B cell (primary cell): ENCODE measurements around the gene ICOSLG. TPM values are rescaled to one million over a fixed set of nuclear protein-coding genes. Genes with fewer than 3 reads are reported as not detected.
"Not testable (repeated sequence)": the region's sequence is repeated elsewhere in the genome, so short reads cannot be mapped to it uniquely, and the experiment has no call there.

ENCODE experiments used
- ATAC-seq: fragments of 200-7000 bp; cut with Tn5 transposase; one replicate; pipeline ENCODE4 v1.10.0; 2021; ENCODE audit warnings: low read depth, mild to moderate bottlenecking, moderate number of reproducible peaks, moderate library complexity
- CTCF ChIA-PET: fragments of 350-600 bp; sonication (Branson Sonifier 250); formaldehyde crosslinking; loops from one replicate; lab custom pipeline; 2021; ENCODE audit warnings: antibody characterized with exemption, inconsistent platforms; lab: Charles Lee
- POLR2A ChIA-PET: fragments of 350-600 bp; sonication (Branson Sonifier 250); formaldehyde crosslinking; loops from one replicate; lab custom pipeline; 2021; ENCODE audit warnings: antibody characterized with exemption; lab: Charles Lee
- DNase-seq: peaks from one replicate; pipeline ENCODE4 v3.0.0; 2013
- H2AFZ ChIP-seq: 2 replicates; pipeline ENCODE4 v1.6.1; 2012; ENCODE audit warnings: mild to moderate bottlenecking, low read depth, low read length; ENCODE audit not compliant: insufficient read depth, poor library complexity, severe bottlenecking
- H3K27ac ChIP-seq, 2 donors: 1 replicate in 1 of 2; 2 replicates in 1 of 2; pipeline ENCODE4 v1.5.1; 2012 to 2013; ENCODE audit warnings: low read length in 2 of 2, mild to moderate bottlenecking in 2 of 2, moderate library complexity in 1 of 2
- H3K27me3 ChIP-seq, 4 experiments: fragments of 200-600 bp in 1 of 4; sonication (generic) in 1 of 4; replicated peaks in 1 of 4; 1 replicate in 2 of 4; 2 replicates in 2 of 4; pipeline versions ENCODE4 v1.6.1 to v1.7.0; 2013 to 2016; ENCODE audit warnings: low read length in 3 of 4, mild to moderate bottlenecking in 2 of 4, mixed read lengths in 1 of 4, moderate library complexity in 1 of 4; ENCODE audit not compliant: insufficient read depth in 4 of 4, control insufficient read depth in 3 of 4; ENCODE audit errors: control extremely low read depth in 1 of 4
- H3K36me3 ChIP-seq, 2 experiments: replicated peaks in 1 of 2; 1 replicate in 1 of 2; 2 replicates in 1 of 2; pipeline versions ENCODE4 v1.6.1 to v1.7.1; 2013; ENCODE audit warnings: low read length in 1 of 2; ENCODE audit not compliant: insufficient read depth in 2 of 2, control insufficient read depth in 1 of 2; ENCODE audit errors: control extremely low read depth in 1 of 2, extremely low read depth in 1 of 2
- H3K4me1 ChIP-seq, 2 donors: fragments of 200-600 bp in 1 of 2; sonication (generic) in 1 of 2; 1 replicate in 1 of 2; 2 replicates in 1 of 2; pipeline versions ENCODE4 v1.5.1 to v1.6.1; 2013 to 2017; ENCODE audit warnings: low read length in 2 of 2; ENCODE audit not compliant: control insufficient read depth in 2 of 2, insufficient read depth in 2 of 2
- H3K4me2 ChIP-seq: replicated peaks from 2 replicates; pipeline ENCODE3; 2012; ENCODE audit warnings: mild to moderate bottlenecking, low read depth, low read length; ENCODE audit not compliant: poor library complexity, severe bottlenecking
- H3K4me3 ChIP-seq, 5 experiments: fragments of 200-600 bp in 1 of 5; sonication (generic) in 1 of 5; 1 replicate in 3 of 5; 2 replicates in 2 of 5; pipeline versions ENCODE4 v1.5.1 to v1.7.0; 2011 to 2016; ENCODE audit warnings: low read length in 4 of 5, mild to moderate bottlenecking in 4 of 5, low read depth in 2 of 5, control low read depth in 1 of 5, moderate library complexity in 1 of 5; ENCODE audit not compliant: insufficient read depth in 1 of 5; ENCODE audit errors: control extremely low read depth in 1 of 5, extremely low read depth in 1 of 5
- H3K79me2 ChIP-seq: fragments of 200-600 bp; sonication (generic); one replicate; pipeline ENCODE4 v1.6.0; 2016; ENCODE audit warnings: low read length; ENCODE audit not compliant: control insufficient read depth, insufficient read depth
- H3K9ac ChIP-seq: fragments of 200-600 bp; sonication (generic); 2 replicates; pipeline ENCODE4 v1.6.1; 2017; ENCODE audit warnings: mild to moderate bottlenecking, low read length, moderate library complexity
- H3K9me3 ChIP-seq, 3 donors: one replicate each; pipeline versions ENCODE4 v1.6.1 to v1.7.1; 2013; ENCODE audit warnings: low read length in 2 of 3; ENCODE audit not compliant: control insufficient read depth in 2 of 3, insufficient read depth in 1 of 3; ENCODE audit errors: control extremely low read depth in 1 of 3
- H4K20me1 ChIP-seq: 2 replicates; pipeline ENCODE4 v1.6.0; 2012; ENCODE audit warnings: mild to moderate bottlenecking, low read length; ENCODE audit not compliant: insufficient read depth, control insufficient read depth, poor library complexity, severe bottlenecking
- H3K27ac Mint-ChIP-seq: one replicate; pipeline ENCODE4 v1.8.0; 2021; ENCODE audit warnings: mixed read lengths
- H3K27me3 Mint-ChIP-seq: one replicate; pipeline ENCODE4 v1.8.0; 2021; ENCODE audit warnings: mixed read lengths
- H3K4me1 Mint-ChIP-seq: one replicate; pipeline ENCODE4 v1.8.0; 2021; ENCODE audit warnings: mixed read lengths
- H3K4me3 Mint-ChIP-seq: one replicate; pipeline ENCODE4 v1.8.0; 2021; ENCODE audit warnings: mixed read lengths
- H3K9me3 Mint-ChIP-seq: one replicate; pipeline ENCODE4 v1.8.0; 2022; ENCODE audit warnings: mixed read lengths; ENCODE audit not compliant: insufficient read depth
- WGBS: methylation state at CpG from one replicate; pipeline ENCODE4 v1.1.5; 2013; ENCODE audit warnings: missing lambda C conversion rate; ENCODE audit not compliant: insufficient coverage; 5-methylcytosine and 5-hydroxymethylcytosine counted together
- intact Hi-C: fragments of 100-400 bp; cut with micrococcal nuclease; formaldehyde crosslinking; loops from one replicate; pipeline ENCODE4 v1.10.0; 2022
- polyA plus RNA-seq: library from polyadenylated mRNA; depleted of rRNA; stranded (reverse); fragments of >200 nt; gene quantifications from 2 replicates; pipeline ENCODE4 v1.2.3, GENCODE V29; 2012
- total RNA-seq, 2 donors: library from RNA; stranded (reverse); fragments of 120-200 nt in 1 of 2; gene quantifications; 1 replicate in 1 of 2; 2 replicates in 1 of 2; pipeline versions ENCODE4 v1.2.3 to v1.2.4, GENCODE V29; 2013 to 2022

ICOSLG gene
- total and polyA plus RNA-seq, 2 donors (not counting 1 experiment from before 2014, with no cell fraction given), result 40.2 to 124 TPM

DNA sequence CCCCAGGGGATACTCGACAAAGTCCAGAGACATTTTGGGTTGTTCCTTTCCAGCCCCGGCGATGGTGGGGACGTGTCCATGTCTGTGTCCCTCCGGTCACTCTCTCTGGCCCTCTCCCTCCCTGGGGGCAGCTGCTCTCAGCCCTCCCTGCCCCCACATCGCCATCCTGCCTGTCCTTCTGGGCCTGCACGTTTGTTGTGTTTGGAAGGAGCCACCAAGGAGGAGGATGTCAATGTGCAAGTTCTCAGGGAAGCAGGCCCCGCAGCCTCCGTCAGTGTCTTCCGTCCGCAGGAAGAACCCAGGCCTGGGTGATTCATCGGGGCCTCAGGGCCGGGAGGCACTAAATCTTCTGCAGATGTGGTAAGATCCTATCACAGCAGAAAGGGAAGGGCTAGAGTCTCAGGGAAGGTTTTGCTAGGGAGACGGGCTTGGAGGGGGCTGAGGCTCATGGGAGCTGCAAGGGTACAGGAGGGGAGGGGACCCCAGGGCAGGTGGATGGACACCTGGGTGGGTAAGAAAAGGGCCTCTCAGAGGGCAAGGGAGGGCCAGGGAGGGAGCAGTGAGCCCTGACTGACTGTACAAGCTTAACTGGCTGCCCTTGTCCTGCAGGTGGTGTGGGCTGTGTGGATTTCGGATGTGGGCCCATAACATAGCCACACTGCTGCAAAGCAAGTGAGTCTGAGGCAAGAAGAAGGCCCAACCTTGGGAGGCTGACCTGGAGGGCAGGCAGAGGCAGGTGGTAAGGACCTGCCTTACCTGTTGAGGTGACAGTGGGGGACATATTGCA, 32.7 kb downstream of the ICOSLG start:
- H3K9me3 Mint-ChIP-seq, H3K4me1 ChIP-seq, H3K27me3 ChIP-seq, H3K9me3 ChIP-seq, H4K20me1 ChIP-seq, intact Hi-C loops, H2AFZ ChIP-seq, H3K4me1 Mint-ChIP-seq, H3K4me3 Mint-ChIP-seq, CTCF ChIA-PET, H3K79me2 ChIP-seq, H3K27ac Mint-ChIP-seq, H3K4me2 ChIP-seq, POLR2A ChIA-PET, H3K9ac ChIP-seq, H3K27me3 Mint-ChIP-seq, H3K36me3 ChIP-seq, H3K4me3 ChIP-seq: not testable (repeated sequence)
- ATAC-seq (peak; percentile 10), DNase-seq (peak; percentile 14)
- WGBS, result no CpG with 5 or more reads among the region's 15 CpGs
- peak overlapping the region; percentile 72 to 76 for H3K27ac ChIP-seq

DNA sequence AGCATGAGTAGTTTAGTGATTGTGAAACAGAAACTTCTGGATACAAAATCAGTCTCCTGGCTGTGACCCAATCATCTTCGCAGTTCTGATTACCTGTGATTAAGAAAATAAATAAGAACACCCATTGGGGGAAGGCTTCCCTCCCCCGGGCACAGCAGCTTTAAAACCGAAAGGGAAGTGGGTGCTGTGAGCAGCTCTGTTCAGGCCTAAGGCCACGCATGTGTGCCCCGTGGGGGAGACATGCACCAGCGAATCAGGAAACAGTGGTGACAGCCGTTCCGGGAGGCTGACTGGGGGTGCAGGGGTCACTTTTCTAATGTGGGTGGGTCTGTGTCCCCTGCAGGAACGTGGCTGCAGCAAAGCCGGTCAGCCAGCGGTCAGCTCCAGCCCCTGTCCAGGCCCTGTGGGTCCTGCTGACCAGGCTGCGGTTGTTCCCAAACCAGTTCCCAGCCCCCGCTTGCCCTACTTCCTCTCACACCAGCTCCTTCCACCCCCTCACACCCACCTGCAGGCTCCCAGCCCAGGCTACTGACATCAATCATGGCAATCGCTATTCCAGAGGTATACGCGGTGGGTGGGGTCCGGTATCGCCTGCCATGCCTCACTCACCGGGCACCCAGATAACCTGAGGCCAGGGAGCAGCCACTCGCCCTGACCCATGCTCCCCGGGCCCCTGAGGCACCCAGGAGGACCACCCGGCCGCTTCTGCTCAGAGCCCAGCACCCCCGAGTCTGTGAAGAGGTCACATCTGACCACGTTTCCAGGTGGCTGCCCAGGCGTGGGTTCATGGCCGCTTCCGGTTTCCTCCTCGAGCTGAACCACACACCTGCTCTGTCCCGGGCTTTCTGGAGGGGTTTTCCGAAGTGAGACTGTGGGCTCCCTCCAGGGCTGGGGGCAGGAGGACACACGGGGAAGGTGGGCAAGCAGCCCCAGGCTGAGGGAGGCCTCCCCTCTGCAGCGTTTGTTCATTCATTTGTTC, 33.8 kb downstream of the ICOSLG start:
- H4K20me1 ChIP-seq, H3K9me3 ChIP-seq, H3K36me3 ChIP-seq, H3K9me3 Mint-ChIP-seq, H3K27me3 ChIP-seq, DNase-seq, H3K4me1 ChIP-seq, H3K27me3 Mint-ChIP-seq, POLR2A ChIA-PET, CTCF ChIA-PET, H2AFZ ChIP-seq, H3K4me3 ChIP-seq, H3K27ac ChIP-seq, H3K27ac Mint-ChIP-seq, intact Hi-C loops, H3K4me1 Mint-ChIP-seq, H3K9ac ChIP-seq, H3K4me3 Mint-ChIP-seq, H3K4me2 ChIP-seq, H3K79me2 ChIP-seq: not testable (repeated sequence)
- no CpG with 5 or more reads among the region's 33 CpGs for WGBS
- peak; percentile 78 for ATAC-seq

DNA sequence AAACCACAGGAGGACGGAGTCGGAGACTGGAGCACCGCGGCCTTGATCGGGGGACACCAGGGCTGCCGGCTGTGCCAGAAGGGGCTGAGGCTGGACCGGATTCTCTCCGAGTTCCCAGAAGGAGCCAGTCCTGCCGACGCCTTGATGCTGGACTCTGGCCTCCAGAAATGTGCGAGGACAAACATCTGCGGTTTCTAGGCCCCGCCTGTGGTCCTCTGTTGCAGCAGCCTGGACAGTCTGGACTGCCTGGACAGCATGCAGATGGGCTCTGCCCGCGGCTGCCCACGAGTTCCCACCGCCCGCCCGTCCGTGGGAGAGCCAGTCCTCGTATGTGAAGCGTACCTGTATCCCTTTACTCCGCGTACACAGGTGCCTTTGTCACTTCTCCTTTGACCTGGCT, 34.6 kb downstream of the ICOSLG start:
- H3K4me1 Mint-ChIP-seq, H3K4me3 Mint-ChIP-seq, ATAC-seq, H3K36me3 ChIP-seq, H3K27me3 Mint-ChIP-seq, CTCF ChIA-PET, H4K20me1 ChIP-seq, H3K27ac Mint-ChIP-seq, H3K9me3 ChIP-seq, H3K9me3 Mint-ChIP-seq, POLR2A ChIA-PET, H3K9ac ChIP-seq, H2AFZ ChIP-seq, H3K27ac ChIP-seq, H3K4me1 ChIP-seq, H3K4me2 ChIP-seq, H3K79me2 ChIP-seq, DNase-seq, H3K4me3 ChIP-seq, H3K27me3 ChIP-seq, intact Hi-C loops: not testable (repeated sequence)
- WGBS, result no CpG with 5 or more reads among the region's 24 CpGs
